DMS53 treated with DMSO at 0.1 percent for 48 hours (cell line): ENCODE measurements around the gene ARMC9.
"Not testable (repeated sequence)": the region's sequence is repeated elsewhere in the genome, so short reads cannot be mapped to it uniquely, and the experiment has no call there.

Experiments used
- DNase-seq: peaks from one replicate; lab custom pipeline; 2025; ENCODE audit not compliant: unreplicated experiment; lab: John Stamatoyannopoulos, UW

ARMC9 gene

GRCh38 chr2:231359441-231359840 is 161.0 kb downstream of the ARMC9 start:
- DNase-seq, result no peak

GRCh38 chr2:231359948-231360347 is 161.5 kb downstream of the ARMC9 start:
- no peak for DNase-seq

GRCh38 chr2:231360401-231360800 is 162.0 kb downstream of the ARMC9 start:
- DNase-seq, result no peak

GRCh38 chr2:231360881-231361371 is 162.5 kb downstream of the ARMC9 start:
- no peak for DNase-seq

GRCh38 chr2:231361701-231362554 is 163.5 kb downstream of the ARMC9 start:
- no peak for DNase-seq

- no peak for DNase-seq
Observed at GRCh38 chr2:231362555-231363184, 164.2 kb downstream of the ARMC9 start.

GRCh38 chr2:231364061-231364460 is 165.6 kb downstream of the ARMC9 start:
- DNase-seq, result no peak

GRCh38 chr2:231364961-231365810 is 166.8 kb downstream of the ARMC9 start:
- peak; percentile 89 for DNase-seq

- no peak for DNase-seq
Observed at GRCh38 chr2:231367178-231367577, 168.7 kb downstream of the ARMC9 start.

- no peak for DNase-seq
Observed at GRCh38 chr2:231369580-231370428, 171.4 kb downstream of the ARMC9 start.

- no peak for DNase-seq
Observed at GRCh38 chr2:231370429-231370748, 172.0 kb downstream of the ARMC9 start.

GRCh38 chr2:231370749-231371429 is 172.5 kb downstream of the ARMC9 start:
- no peak for DNase-seq

- DNase-seq, result no peak
Observed at GRCh38 chr2:231371430-231372054, 173.1 kb downstream of the ARMC9 start.

- no peak for DNase-seq
Observed at GRCh38 chr2:231372326-231372725, 173.9 kb downstream of the ARMC9 start.

- DNase-seq, result no peak
Observed at GRCh38 chr2:231373184-231373583, 174.8 kb downstream of the ARMC9 start.

GRCh38 chr2:231373786-231374349 is 175.4 kb downstream of the ARMC9 start:
- DNase-seq, result no peak

- no peak for DNase-seq
Observed at GRCh38 chr2:231374771-231375170, 176.3 kb downstream of the ARMC9 start.

GRCh38 chr2:231375994-231376615 is 177.7 kb downstream of the ARMC9 start:
- not testable (repeated sequence) for DNase-seq

- DNase-seq, result no peak
Observed at GRCh38 chr2:231376857-231377256, 178.4 kb downstream of the ARMC9 start.
